Measurements from ENCODE around the gene SCN1B. TPM values are rescaled to one million over a fixed set of nuclear protein-coding genes. Genes with fewer than 3 reads are reported as not detected.
A peak's percentile ranks its signal among the peaks of the same experiment; 100 is the strongest.

SCN1B gene
- total RNA-seq, 1 experiment from 2014 or later, result 8.0 TPM

DNA sequence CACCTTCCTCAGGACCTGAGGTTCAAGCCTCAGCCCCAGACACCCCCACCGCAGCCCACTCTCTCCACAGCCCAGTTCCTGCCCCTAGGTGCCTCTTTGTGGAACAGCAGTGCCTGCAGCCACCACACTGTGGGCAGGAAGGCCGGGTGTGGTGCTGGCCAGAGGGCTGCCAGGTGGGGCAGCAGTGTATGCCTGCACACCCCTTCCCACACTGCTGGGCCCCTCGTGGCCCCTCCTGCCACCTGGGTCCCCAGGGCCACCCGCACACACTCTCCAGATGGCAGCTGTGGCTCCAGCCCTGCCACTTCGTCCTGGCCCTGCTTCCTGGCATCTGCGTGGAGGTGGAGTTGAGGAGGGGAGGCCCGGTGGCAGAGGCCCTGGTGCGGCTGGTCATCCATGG is 46.4 kb downstream of the SCN1B start (continued):
- TF ChIP-seq ARID4B (CRISPR knock-in tag; IDR thresholded peaks at IDR 0.05; ENCODE audit: borderline replicate concordance) (no peak), KAT7 (CRISPR knock-in tag; IDR thresholded peaks at IDR 0.05; ENCODE audit: borderline replicate concordance) (no peak)
- TF ChIP-seq, protein P1, sequence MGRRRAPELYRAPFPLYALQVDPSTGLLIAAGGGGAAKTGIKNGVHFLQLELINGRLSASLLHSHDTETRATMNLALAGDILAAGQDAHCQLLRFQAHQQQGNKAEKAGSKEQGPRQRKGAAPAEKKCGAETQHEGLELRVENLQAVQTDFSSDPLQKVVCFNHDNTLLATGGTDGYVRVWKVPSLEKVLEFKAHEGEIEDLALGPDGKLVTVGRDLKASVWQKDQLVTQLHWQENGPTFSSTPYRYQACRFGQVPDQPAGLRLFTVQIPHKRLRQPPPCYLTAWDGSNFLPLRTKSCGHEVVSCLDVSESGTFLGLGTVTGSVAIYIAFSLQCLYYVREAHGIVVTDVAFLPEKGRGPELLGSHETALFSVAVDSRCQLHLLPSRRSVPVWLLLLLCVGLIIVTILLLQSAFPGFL (CRISPR knock-in tag; IDR thresholded peaks at IDR 0.05; ENCODE audit: borderline replicate concordance), result no peak

- Mint-ChIP-seq H3K27ac (peak overlapping the region; percentile 3; the same call in 1 of the 2 replicates), H3K27me3 (ENCODE audit: low read depth) (no peaks in the 10 kb centered on the region; the same call in 1 of the 2 replicates), H3K4me3 (no peak overlapping the region), H3K9me3 (peaks cover 5% of the 10 kb centered on the region), H3K36me3 (0 out of 2 replicates have a peak, but pooled peaks cover 2% of the 10 kb centered on the region), H3K4me1 (peaks cover 3% of the 10 kb centered on the region; the same call in 1 of the 2 replicates)
- DNase-seq (ENCODE audit: low spot score) (no peak), ATAC-seq (no peak)
- ChIA-PET POLR2A (interaction anchor here (0.7 kb wide), 1 partner anchor 400 kb away, joined by 3 read pairs; the partner anchor contains the start of gene ZNF302), CTCF (interaction anchor here (0.8 kb wide), 1 partner anchor 33 kb away, joined by 4 read pairs; no protein-coding TSS in a partner anchor)
- TF ChIP-seq PRRX2 (CRISPR knock-in tag; IDR thresholded peaks at IDR 0.05) (no peak), CBFB (CRISPR knock-in tag; IDR thresholded peaks at IDR 0.05; ENCODE audit: low read depth) (no peak)
- TF ChIP-seq, protein P2, sequence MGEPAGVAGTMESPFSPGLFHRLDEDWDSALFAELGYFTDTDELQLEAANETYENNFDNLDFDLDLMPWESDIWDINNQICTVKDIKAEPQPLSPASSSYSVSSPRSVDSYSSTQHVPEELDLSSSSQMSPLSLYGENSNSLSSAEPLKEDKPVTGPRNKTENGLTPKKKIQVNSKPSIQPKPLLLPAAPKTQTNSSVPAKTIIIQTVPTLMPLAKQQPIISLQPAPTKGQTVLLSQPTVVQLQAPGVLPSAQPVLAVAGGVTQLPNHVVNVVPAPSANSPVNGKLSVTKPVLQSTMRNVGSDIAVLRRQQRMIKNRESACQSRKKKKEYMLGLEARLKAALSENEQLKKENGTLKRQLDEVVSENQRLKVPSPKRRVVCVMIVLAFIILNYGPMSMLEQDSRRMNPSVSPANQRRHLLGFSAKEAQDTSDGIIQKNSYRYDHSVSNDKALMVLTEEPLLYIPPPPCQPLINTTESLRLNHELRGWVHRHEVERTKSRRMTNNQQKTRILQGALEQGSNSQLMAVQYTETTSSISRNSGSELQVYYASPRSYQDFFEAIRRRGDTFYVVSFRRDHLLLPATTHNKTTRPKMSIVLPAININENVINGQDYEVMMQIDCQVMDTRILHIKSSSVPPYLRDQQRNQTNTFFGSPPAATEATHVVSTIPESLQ (CRISPR knock-in tag; IDR thresholded peaks at IDR 0.05), result no peak
Measured at GRCh38 chr19:35077411-35078223, 47.3 kb downstream of the SCN1B start.

- Mint-ChIP-seq H3K4me3 (no peak overlapping the region), H3K9me3 (peaks cover 7% of the 10 kb centered on the region), H3K27me3 (ENCODE audit: low read depth) (no peaks in the 10 kb centered on the region; the same call in 1 of the 2 replicates), H3K27ac (no peak overlapping the region), H3K4me1 (peaks cover 12% of the 10 kb centered on the region), H3K36me3 (0 out of 2 replicates have a peak, but pooled peaks cover 3% of the 10 kb centered on the region)
- ChIA-PET CTCF (interaction anchor here (0.6 to 2.4 kb wide), 5 partner anchors 10 to 36 kb away, joined by 3 to 11 read pairs (median 9); no protein-coding TSS in a partner anchor), POLR2A (interaction anchor here (0.9 kb wide), 1 partner anchor 13 kb away, joined by 3 read pairs; no protein-coding TSS in a partner anchor)
- ATAC-seq (no peak), DNase-seq (ENCODE audit: low spot score) (no peak)
- TF ChIP-seq CREB1 (CRISPR knock-in tag; IDR thresholded peaks at IDR 0.05) (no peak), TEAD1 (CRISPR knock-in tag; IDR thresholded peaks at IDR 0.05) (no peak), ZMAT4 (CRISPR knock-in tag; IDR thresholded peaks at IDR 0.05) (no peak), ERG (CRISPR knock-in tag; IDR thresholded peaks at IDR 0.05) (no peak), CREM (CRISPR knock-in tag; IDR thresholded peaks at IDR 0.05) (no peak), SMAD4 (CRISPR knock-in tag; IDR thresholded peaks at IDR 0.05) (no peak)
- TF ChIP-seq, protein P3, sequence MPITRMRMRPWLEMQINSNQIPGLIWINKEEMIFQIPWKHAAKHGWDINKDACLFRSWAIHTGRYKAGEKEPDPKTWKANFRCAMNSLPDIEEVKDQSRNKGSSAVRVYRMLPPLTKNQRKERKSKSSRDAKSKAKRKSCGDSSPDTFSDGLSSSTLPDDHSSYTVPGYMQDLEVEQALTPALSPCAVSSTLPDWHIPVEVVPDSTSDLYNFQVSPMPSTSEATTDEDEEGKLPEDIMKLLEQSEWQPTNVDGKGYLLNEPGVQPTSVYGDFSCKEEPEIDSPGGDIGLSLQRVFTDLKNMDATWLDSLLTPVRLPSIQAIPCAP (CRISPR knock-in tag; IDR thresholded peaks at IDR 0.05), result no peak
Measured at GRCh38 chr19:35079826-35080225, 49.6 kb downstream of the SCN1B start.
